ENCODE data around the gene SLC16A10. TPM values are rescaled to one million over a fixed set of nuclear protein-coding genes. Genes with fewer than 3 reads are reported as not detected.

SLC16A10 gene
- total and polyA plus RNA-seq, 2 of the 13 experiments (the other 11 are each of a cell fraction or from before 2014, with no cell fraction given) = 8.2 to 20.1 TPM

DNA sequence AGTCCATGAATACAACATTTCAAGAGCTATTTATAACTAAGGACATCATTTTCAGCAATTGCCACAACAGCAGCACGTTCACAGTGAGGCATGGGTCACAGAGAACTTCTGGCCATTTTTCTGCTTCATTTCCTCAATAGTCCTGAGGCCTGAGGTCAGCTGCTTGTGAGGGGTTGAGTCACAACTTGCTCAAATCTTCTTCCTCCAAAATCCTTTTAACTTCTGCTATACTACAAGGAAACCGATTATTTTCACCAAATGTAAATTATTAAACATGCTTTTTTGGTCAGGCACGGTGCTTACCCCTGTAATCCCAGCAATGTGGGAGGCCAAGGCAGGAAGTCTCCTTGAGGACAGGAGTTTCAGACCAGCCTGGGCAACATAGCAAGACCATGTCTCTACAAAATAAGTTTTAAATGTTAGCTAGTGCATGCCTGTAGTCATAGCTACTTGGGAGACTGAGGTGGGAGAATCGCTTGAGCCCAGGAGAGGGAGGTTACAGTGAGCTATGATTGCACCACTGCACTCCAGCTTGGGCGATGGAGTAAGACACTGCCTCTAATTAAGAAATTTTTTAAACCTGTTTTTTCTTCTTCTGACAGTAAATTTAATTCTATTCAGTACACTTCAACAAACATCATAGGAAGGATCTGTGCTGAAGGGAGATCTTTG, 11.1 kb upstream of the SLC16A10 start:
- ATAC-seq = no peak
- 19% methylated on average over 5 of the region's 5 CpGs for WGBS (ENCODE audit: low lambda C conversion rate)
- no peaks in the 10 kb centered on the region for H3K36me3 ChIP-seq (replicated peaks in 1 of 2; ENCODE audit: control insufficient read depth in 1 of 2, insufficient read depth in 2 of 2, low read length in 2 of 2)
- CTCF ChIA-PET (ENCODE audit: low intra/inter-chr PET ratio, low total read pairs) = no interaction called here
- intact Hi-C loops (cut with micrococcal nuclease; ENCODE audit: unreplicated experiment) (no loop called here), in situ Hi-C loops (cut with HindIII; ENCODE audit: extremely low pct_ligation_motif_present, low pct_unique_long_range_greater_than_20kb) (no loop called here)
- H3K9me3 ChIP-seq (ENCODE audit: low read length) = no peaks in the 10 kb centered on the region
- no peak overlapping the region for H3K4me3 ChIP-seq (replicated peaks in 1 of 3; ENCODE audit: insufficient read depth in 1 of 3, low read depth in 2 of 3, low read length in 3 of 3)
- FAIRE-seq = no peak
- H3K27ac ChIP-seq (ENCODE audit: extremely low read length, insufficient read depth, low read length) = no peak overlapping the region
- no peaks in the 10 kb centered on the region for H3K4me1 ChIP-seq (ENCODE audit: insufficient read depth, low read length)
- H2AFZ ChIP-seq (ENCODE audit: low read length) = no peak overlapping the region
- H3K9ac ChIP-seq (ENCODE audit: insufficient read depth, low read depth, low read length) = no peak overlapping the region
- no peak overlapping the region for H3K4me2 ChIP-seq (ENCODE audit: low read depth, low read length)
- no peaks in the 10 kb centered on the region for H4K20me1 ChIP-seq (ENCODE audit: insufficient read depth, low read length)
- no peak for DNase-seq (ENCODE audit: low spot score)
- H3K79me2 ChIP-seq (ENCODE audit: insufficient read depth, low read length) = no peaks in the 10 kb centered on the region
- POLR2A ChIA-PET = no interaction called here
- no TSS peak for BruUV-seq (replicated peaks)
- H3K27me3 ChIP-seq (ENCODE audit: control insufficient read depth in 1 of 2, insufficient read depth in 2 of 2, low read length in 2 of 2) = peaks cover 2 to 8% of the 10 kb centered on the region in 2 experiments; a peak in 2 of 5 replicates
- no peak for TF ChIP-seq HNRNPLL (IDR thresholded peaks at IDR 0.05; ENCODE audit: low read depth, low read length, poor library complexity, severe bottlenecking)
- no peak for TF ChIP-seq ZNF441 (CRISPR knock-in tag; IDR thresholded peaks at IDR 0.05; ENCODE audit: borderline replicate concordance)
- TF ChIP-seq, protein P1, sequence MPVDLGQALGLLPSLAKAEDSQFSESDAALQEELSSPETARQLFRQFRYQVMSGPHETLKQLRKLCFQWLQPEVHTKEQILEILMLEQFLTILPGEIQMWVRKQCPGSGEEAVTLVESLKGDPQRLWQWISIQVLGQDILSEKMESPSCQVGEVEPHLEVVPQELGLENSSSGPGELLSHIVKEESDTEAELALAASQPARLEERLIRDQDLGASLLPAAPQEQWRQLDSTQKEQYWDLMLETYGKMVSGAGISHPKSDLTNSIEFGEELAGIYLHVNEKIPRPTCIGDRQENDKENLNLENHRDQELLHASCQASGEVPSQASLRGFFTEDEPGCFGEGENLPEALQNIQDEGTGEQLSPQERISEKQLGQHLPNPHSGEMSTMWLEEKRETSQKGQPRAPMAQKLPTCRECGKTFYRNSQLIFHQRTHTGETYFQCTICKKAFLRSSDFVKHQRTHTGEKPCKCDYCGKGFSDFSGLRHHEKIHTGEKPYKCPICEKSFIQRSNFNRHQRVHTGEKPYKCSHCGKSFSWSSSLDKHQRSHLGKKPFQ (CRISPR knock-in tag; IDR thresholded peaks at IDR 0.05; ENCODE audit: insufficient replicate concordance) = no peak
- no peak for TF ChIP-seq NFIB (CRISPR knock-in tag; IDR thresholded peaks at IDR 0.05; ENCODE audit: borderline replicate concordance)
- TF ChIP-seq, protein P2, sequence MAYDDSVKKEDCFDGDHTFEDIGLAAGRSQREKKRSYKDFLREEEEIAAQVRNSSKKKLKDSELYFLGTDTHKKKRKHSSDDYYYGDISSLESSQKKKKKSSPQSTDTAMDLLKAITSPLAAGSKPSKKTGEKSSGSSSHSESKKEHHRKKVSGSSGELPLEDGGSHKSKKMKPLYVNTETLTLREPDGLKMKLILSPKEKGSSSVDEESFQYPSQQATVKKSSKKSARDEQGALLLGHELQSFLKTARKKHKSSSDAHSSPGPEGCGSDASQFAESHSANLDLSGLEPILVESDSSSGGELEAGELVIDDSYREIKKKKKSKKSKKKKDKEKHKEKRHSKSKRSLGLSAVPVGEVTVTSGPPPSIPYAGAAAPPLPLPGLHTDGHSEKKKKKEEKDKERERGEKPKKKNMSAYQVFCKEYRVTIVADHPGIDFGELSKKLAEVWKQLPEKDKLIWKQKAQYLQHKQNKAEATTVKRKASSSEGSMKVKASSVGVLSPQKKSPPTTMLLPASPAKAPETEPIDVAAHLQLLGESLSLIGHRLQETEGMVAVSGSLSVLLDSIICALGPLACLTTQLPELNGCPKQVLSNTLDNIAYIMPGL (CRISPR knock-in tag; IDR thresholded peaks at IDR 0.05; ENCODE audit: borderline replicate concordance in 1 of 2, low read depth in 1 of 2) = no peak
- no peak for TF ChIP-seq ZNF563 (CRISPR knock-in tag; IDR thresholded peaks at IDR 0.05)
- TF ChIP-seq PPARG (CRISPR knock-in tag; conservative IDR thresholded peaks at IDR 0.05) = no peak
- TF ChIP-seq HDAC6 (IDR thresholded peaks at IDR 0.05; ENCODE audit: low read depth, low read length) = no peak
